ENCODE data around the gene PLCXD3.

Gene PLCXD3

DNA sequence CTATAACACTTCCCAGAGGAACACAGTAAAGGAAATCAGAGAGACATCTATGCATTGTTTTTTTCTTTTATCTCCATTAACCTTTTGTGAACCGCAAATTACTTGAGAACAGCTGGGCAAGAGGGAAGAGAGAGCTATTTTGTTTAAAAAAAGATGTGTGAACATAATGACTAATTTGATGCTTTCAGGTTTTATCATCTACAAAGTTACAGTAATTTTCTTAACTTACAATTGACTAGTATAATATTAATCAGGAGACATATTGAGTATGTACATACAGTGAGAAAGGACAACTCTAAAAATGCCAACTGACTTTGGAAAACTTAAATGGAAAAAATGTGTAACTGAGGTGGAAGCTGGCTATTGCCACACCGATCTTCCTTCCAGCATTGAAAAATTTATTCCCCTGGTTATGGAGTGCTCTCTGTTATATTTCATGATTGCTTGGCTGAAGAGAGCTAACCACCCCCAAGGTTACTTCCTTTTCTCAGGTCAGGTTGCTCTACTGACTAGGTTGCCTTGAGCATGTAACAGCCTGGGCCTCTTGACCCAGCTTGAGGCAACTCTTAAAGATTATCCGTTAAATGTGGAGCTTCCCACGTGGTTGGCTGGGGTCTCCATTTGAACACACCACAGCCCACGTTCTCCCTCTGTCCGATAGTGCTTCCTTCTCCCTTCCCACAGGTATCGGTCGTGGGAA is 234.4 kb downstream of the PLCXD3 start:
- no peak for DNase-seq

DNA sequence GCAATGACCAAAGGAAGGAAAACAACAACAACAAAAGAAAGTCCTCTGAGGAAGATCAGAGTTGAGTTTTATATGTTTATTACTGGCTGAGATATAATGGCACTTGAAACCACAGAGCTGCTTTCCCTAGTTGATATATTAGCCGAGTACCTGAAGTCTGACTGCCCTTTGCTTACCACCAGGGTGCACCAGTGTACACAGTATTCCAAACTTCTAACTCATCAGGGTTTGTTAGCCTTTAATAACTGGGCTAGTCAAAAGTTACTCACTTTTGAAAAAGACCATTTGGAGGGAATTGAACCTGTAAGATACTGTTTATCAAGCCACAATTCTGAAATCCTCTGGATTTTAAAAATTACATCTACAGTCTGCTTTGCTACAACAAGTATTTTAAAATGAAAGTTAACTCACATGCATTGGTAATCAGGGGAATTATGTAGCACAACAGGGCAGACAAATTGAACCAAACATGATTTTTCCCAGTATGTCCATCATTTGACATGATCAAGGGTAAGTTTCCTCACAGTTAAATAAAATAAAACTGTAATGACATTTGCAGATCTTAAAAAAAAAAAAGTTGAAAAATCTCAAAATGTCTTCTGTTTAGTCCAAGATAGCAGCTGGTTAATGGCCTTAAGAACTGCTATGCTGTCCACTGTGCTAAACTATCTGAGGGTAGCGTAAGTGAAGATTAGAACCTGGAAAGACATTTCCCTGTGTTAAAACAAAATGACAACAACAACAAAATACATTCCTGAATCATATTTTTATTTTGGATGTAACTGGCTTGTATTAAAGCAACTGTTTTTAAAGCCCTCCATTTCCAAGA is 239.8 kb downstream of the PLCXD3 start:
- DNase-seq: no peak

DNA sequence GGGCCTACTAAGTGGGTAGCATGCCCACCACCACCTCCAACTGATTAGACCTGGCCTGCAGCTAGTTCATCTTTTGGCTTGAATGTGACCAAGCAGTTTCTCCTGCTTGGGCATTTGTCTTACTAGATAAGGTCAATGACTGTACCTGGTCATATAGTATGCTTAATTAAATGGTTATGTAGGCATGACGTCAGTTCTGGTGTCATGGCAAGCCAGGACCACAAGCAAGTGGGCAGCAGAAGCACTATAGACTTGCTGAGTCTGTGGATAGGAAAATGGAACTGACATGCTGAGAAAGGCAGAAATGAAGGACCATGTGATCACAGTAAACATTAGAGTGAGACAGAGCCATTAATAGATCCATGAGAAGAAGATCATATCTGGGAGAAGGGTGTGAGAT is 241.5 kb downstream of the PLCXD3 start:
- no peak for DNase-seq

DNA sequence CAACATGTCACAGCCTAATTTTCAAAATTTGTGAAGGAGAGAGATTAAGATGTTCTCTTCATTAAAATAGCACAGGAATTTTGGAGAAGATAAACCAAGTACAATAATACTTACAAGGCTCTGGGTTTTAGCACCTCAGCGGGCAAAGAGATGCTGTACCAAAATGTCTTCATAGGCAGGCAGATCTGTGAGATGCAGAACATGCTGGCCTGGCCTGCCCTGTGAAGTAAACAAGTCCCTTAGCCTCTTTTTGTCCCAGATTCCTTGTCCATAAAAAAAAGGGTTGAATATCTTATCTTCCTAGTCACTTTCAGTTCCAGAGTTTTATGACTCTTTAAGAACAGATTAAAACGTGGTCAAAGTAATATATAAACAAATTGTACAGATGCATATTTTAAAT is 244.0 kb downstream of the PLCXD3 start:
- DNase-seq: no peak

DNA sequence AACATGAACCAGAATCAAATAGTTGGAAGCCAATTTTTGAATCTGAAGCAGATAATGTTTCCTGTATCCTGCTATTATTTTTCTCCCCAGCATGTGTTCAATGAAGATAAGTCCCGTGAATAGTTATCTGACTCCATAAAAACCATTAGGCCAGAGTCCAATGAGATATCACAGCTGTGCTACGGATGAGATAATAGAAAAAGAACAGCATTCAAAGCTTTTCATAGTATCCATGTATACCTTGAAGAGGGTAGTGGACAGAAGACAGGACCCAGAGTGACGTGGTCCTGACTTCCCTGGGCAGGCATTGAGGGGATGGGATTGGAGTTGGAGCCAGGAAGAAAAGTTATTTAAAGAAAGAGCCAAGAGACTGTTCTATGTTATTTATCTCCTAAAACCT is 246.4 kb downstream of the PLCXD3 start:
- no peak for DNase-seq

DNA sequence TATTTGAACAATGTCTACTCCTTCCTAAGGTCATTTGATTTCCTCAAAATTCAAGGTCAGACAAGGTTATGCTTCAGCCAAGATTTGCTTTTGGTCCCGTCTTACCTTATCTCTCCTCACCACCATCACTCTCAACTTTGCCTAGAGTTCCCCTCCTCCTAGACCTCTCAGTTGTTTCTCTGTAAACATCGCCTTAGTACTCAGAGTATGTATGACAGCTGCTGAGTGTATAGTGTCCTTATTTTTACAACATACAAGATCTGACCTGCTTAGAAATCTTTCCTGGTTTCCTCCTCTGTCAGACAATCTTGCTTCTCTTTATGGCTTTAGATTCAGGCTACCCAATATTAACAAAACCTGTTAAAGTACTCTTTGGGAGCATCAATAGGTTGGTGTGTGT is 247.1 kb downstream of the PLCXD3 start:
- DNase-seq: no peak

Data from NCI-H510A (cell line).